Activated CD8-positive, alpha-beta memory T cell treated with anti-CD3 and anti-CD28 coated beads for 1 hour (primary cell): ENCODE data around the gene ATP8B3.
"Not testable (repeated sequence)": the region's sequence is repeated elsewhere in the genome, so short reads cannot be mapped to it uniquely, and the experiment has no call there.

Experiments
- DNase-seq, 2 donors: peaks; one replicate each; pipeline ENCODE4 v3.0.0-alpha.2; 2020; ENCODE audit warnings: low read depth in 1 of 2; ENCODE audit errors: extremely low read depth in 1 of 2

ATP8B3 gene

GRCh38 chr19:1774989-1775772 lies 36.9 kb downstream of the ATP8B3 start:
- DNase-seq = no peak

- DNase-seq = no peak
Measured at GRCh38 chr19:1773184-1773583, 38.9 kb downstream of the ATP8B3 start.

GRCh38 chr19:1770866-1771576 lies 41.1 kb downstream of the ATP8B3 start:
- no peak for DNase-seq

GRCh38 chr19:1769645-1769985 lies 42.5 kb downstream of the ATP8B3 start:
- DNase-seq = no peak

DNA sequence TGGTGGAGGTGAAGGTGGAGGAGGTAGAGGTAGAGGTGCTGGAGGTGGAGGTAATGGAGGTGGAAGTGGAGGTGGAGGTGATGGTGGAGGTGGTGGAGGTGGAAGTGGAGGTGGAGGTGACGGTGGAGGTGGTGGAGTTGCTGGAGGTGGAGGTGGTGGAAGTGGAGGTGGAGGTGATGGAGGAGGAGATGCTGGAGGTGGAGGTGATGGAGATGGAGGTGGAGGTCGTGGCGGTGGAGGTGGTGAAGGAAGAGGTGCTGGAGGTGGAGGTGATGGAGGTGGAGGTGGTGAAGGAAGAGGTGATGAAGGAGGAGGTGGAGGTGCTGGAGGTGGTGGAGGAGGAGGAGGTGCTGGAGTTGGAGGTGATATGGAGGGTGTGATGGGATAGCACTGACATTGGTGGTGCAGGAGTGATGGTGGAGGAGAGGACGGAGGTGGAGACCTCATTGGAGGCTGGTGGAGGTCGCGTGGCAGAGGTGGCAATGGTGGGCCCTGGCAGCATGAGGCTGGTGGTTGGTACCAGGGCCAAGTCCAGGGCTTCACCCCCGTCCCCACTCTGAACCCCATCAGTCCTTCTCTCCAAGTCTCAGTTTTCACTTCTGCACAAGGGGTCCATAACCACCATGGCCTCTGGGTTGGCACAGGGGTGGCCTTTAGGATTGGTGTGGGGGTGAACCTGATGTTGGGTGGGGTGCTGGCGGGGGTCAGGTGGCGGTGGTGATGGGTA lies 43.0 kb downstream of the ATP8B3 start:
- no peak for DNase-seq

GRCh38 chr19:1768248-1768647 lies 43.8 kb downstream of the ATP8B3 start:
- no peak for DNase-seq

GRCh38 chr19:1767464-1767933 lies 44.6 kb downstream of the ATP8B3 start:
- peak; percentile 14 to 44 for DNase-seq

- no peak for DNase-seq
Measured at GRCh38 chr19:1766800-1767352, 45.2 kb downstream of the ATP8B3 start.

DNA sequence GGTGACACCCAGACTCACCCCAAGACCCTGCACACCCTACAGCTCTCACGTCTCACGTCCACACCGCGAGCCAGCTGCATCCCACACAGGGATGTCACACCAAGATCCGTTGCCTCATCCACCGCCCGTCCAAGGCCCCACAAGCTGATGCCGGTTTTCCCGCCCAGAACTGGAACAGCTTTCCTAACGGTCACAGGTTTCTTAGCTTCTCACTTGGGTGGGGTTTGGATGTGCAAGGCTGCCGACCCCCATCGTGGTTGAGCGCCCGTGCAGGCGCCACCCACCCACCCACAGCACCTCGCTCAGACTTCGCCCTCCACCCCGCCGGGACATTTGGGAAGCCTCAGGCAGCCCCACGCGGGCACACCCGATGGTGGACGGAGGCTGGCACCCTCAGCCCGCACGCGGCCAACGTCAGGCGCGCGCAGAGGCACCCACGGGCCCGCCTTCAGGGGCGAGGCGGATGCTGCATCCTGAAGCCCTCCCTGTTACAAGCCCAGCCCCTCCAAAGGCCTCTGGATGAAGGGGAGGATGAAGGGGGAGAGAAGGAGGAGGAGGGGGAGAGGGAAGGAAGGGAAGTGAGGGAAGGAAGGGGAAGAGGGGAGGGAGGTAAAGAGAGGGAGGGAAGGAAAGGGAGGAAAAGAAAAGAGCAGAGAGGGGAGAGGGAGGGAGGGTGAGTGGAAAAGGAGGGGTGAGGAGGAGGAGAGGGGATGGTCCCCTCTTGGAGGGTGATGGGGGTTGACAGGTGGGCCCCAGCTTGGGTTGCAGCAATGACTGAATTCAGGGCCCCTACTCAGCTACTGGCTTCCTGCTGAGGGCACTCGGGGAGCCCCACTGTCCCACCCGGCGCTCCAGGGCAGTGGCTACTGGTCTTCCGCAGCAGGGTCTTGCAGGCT lies 45.9 kb downstream of the ATP8B3 start:
- DNase-seq = no peak

DNA sequence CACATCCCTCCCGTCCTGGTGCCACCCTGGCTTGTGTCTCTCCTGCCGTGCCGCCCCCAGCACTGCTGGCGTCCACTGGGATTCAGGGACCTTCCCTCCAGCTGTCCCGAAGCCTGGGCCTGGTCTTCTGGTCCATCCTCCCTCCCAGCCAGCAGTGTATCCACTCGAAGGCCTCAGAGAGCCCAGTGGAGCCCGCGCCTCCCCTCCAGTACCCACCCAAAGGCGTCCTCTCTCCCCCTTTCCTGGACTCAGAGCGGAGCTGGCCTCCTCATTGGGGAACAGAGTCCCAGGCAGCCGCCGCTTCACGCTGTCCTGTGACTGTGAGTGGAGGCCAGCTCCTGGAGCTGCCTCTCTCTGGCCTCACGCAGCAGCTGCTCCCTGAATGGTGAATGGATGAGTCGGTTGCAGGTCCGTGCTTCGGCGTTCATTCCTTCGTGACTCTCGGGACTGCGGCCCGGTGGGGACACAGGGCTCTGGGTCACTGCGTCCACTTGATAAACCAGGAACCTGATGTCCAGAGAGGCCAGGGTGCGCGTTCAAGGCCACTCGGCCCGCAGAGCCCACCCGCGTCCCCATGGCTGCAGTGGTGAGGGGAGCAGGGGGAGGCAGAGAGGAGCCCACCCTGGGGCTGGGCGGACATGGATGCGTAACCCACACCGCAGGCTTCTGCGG lies 46.7 kb downstream of the ATP8B3 start:
- DNase-seq = no peak

GRCh38 chr19:1764729-1765128 lies 47.3 kb downstream of the ATP8B3 start:
- no peak for DNase-seq

- DNase-seq = no peak
Measured at GRCh38 chr19:1763648-1764639, 48.1 kb downstream of the ATP8B3 start.

DNA sequence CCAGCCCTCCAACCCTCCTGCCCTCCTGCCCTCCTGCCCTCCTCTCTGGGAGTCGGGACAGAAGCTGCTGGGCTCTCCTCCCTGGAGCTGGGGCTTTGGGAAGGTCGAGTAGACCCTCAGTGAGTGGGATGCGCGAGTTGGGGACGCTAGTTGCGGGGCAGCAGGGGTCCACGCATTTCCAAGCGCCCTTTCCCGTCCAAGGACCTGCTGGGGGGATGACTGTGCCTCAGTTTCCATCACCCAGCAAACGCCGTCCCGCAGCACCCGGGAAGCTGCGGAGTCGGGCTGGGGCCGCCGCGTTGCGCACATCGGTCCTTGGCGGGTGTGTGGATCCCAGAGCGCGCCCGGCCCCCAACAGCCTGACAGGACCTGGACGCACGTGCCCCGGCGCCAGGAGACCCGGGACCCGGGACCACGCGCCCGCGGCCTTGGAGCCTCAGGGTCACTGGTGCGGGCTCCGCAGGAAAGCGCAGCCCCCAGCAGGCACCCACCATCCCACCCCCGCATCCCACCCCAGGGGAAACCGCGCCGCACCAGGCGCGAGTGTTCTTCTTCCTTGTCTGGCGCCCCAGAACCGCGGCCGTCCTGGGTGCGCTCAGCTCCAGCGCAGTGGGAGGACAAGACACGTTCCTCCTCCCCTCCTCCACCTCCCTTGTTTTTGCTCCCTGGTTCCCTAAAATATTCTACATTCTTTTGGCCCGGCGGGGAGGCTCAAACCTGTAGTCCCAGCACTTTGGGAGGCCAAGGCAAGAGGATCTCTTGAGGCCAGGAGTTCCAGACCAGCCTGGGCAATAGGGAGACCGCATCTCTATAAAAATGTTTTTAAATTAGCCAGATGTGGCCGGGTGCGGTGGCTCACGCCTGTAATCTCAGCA lies 49.6 kb downstream of the ATP8B3 start:
- DNase-seq = no peak

GRCh38 chr19:1761528-1762242 lies 50.4 kb downstream of the ATP8B3 start:
- no peak for DNase-seq

DNA sequence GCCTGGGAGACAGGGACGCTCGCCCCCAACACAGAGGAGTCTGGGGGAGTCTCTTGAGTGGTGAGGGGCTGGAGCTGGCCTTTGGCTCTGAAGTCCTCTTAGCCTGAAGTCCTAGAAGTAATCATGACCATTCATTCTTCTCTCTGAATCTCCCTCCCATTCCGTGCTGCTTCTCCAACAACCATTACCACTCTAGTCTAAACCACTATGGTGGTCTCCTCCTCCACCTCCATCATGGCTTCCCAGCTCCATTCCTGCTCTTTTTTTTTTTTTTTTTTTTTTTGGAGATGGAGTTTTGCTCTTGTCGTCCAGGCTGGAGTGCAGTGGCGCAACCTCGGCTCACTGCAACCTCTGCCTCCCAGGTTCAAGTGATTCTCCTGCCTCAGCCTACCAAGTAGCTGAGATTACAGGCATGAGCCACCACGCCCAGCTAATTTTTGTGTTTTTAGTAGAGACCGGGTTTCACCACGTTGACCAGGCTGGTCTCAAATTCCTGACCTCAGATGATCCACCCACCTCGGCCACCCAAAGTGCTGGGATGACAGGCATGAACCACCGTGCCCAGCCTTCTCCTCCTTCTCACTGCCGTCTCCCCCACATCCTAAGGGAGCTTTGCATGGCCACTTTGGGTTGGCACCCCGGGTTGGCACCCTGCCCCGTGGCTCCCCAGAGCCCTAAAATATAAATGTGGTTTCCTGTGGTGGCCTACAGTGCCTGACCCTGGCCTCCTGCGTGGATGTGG lies 51.1 kb downstream of the ATP8B3 start:
- DNase-seq = not testable (repeated sequence)

- no peak for DNase-seq
Measured at GRCh38 chr19:1760020-1760419, 52.1 kb downstream of the ATP8B3 start.
